ENCODE results near the gene CTCF. TPM values are rescaled to one million over a fixed set of nuclear protein-coding genes. Genes with fewer than 3 reads are reported as not detected.

Gene CTCF
- total RNA-seq, 1 donor = 43.2 TPM

GRCh38 chr16:67541391-67542263, 20.7 kb upstream of the CTCF start:
- peaks cover 32% of the 10 kb centered on the region for H3K4me1 ChIP-seq (ENCODE audit: insufficient read depth, low read length)
- H3K4me3 ChIP-seq (ENCODE audit: low read length) = no peak overlapping the region
- no peaks in the 10 kb centered on the region for H3K9me3 ChIP-seq (ENCODE audit: low read depth, low read length)
- H3K27me3 ChIP-seq (ENCODE audit: insufficient read depth, low read length) = no peaks in the 10 kb centered on the region

- Histone ChIP-seq H3K9me3 (ENCODE audit: low read depth, low read length) (no peaks in the 10 kb centered on the region), H3K4me3 (ENCODE audit: low read length) (no peak overlapping the region), H3K27me3 (ENCODE audit: insufficient read depth, low read length) (no peaks in the 10 kb centered on the region), H3K4me1 (ENCODE audit: insufficient read depth, low read length) (peaks cover 32% of the 10 kb centered on the region)
These were observed 19.9 kb upstream of the CTCF start for GRCh38 chr16:67542464-67542863.

DNA sequence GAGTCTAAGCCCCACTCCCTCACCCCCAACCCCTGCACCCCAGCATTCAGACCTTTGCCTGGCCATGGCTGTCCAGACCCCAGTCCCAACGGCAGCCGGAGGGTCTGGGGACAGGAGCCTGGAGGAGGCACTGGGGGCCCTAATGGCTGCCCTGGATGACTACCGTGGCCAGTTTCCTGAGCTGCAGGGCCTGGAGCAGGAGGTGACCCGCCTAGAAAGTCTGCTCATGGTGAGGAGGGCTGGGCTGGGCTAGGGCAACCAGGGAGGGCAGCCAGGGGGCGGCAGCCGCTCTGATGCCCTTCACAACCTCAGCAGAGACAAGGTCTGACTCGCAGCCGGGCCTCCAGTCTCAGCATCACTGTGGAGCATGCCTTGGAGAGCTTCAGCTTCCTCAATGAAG, 19.3 kb upstream of the CTCF start:
- Histone ChIP-seq H3K9me3 (ENCODE audit: low read depth, low read length) (no peaks in the 10 kb centered on the region), H3K4me1 (ENCODE audit: insufficient read depth, low read length) (peaks cover 36% of the 10 kb centered on the region), H3K4me3 (ENCODE audit: low read length) (no peak overlapping the region), H3K27me3 (ENCODE audit: insufficient read depth, low read length) (no peaks in the 10 kb centered on the region)

GRCh38 chr16:67543582-67543981, 18.7 kb upstream of the CTCF start:
- H3K9me3 ChIP-seq (ENCODE audit: low read depth, low read length) = no peaks in the 10 kb centered on the region
- H3K4me3 ChIP-seq (ENCODE audit: low read length) = no peak overlapping the region
- H3K4me1 ChIP-seq (ENCODE audit: insufficient read depth, low read length) = peaks cover 36% of the 10 kb centered on the region
- no peaks in the 10 kb centered on the region for H3K27me3 ChIP-seq (ENCODE audit: insufficient read depth, low read length)

DNA sequence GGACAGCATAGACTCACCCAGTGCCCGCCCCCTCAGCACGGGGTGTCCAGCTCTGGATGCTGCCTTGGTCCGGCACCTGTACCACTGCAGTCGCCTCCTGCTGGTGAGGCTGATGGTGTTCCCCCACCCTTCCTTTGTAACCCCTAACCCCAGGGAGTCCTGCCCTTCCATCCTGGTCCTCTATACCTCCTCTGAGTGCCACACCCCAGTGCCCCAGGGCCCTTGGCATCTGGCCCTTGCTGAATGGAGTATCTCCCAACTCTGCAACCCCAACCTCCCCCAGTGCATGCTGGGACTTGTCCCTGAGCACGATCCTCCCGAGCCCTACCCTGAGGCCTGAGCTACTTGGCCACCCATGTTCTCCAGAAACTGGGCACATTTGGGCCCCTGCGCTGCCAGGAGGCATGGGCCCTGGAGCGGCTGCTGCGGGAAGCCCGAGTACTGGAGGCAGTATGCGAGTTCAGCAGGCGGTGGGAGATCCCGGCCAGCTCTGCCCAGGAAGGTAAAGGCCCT, 17.9 kb upstream of the CTCF start:
- no peaks in the 10 kb centered on the region for H3K9me3 ChIP-seq (ENCODE audit: low read depth, low read length)
- H3K4me3 ChIP-seq (ENCODE audit: low read length) = no peak overlapping the region
- H3K4me1 ChIP-seq (ENCODE audit: insufficient read depth, low read length) = peaks cover 40% of the 10 kb centered on the region
- no peaks in the 10 kb centered on the region for H3K27me3 ChIP-seq (ENCODE audit: insufficient read depth, low read length)

GRCh38 chr16:67544844-67545664, 17.3 kb upstream of the CTCF start:
- H3K9me3 ChIP-seq (ENCODE audit: low read depth, low read length) = no peaks in the 10 kb centered on the region
- no peak overlapping the region for H3K4me3 ChIP-seq (ENCODE audit: low read length)
- no peaks in the 10 kb centered on the region for H3K27me3 ChIP-seq (ENCODE audit: insufficient read depth, low read length)
- H3K4me1 ChIP-seq (ENCODE audit: insufficient read depth, low read length) = peaks cover 47% of the 10 kb centered on the region

DNA sequence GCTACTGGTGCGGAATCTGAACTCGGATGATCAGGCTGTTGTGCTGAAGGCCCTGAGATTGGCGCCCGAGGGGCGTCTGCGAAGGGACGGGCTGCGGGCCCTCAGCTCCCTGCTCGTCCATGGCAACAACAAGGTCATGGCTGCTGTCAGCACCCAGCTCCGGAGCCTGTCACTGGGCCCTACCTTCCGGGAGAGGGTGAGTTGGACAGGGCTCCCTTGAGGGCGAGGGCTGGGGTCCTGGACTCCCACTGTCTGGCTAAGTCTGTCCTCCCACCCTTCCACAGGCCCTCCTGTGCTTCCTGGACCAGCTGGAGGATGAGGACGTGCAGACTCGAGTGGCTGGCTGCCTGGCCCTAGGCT, 16.7 kb upstream of the CTCF start:
- H3K4me1 ChIP-seq (ENCODE audit: insufficient read depth, low read length) = peaks cover 50% of the 10 kb centered on the region
- H3K27me3 ChIP-seq (ENCODE audit: insufficient read depth, low read length) = no peaks in the 10 kb centered on the region
- no peak overlapping the region for H3K4me3 ChIP-seq (ENCODE audit: low read length)
- H3K9me3 ChIP-seq (ENCODE audit: low read depth, low read length) = no peaks in the 10 kb centered on the region

- H3K27me3 ChIP-seq (ENCODE audit: insufficient read depth, low read length) = no peaks in the 10 kb centered on the region
- no peak overlapping the region for H3K4me3 ChIP-seq (ENCODE audit: low read length)
- no peaks in the 10 kb centered on the region for H3K9me3 ChIP-seq (ENCODE audit: low read depth, low read length)
- H3K4me1 ChIP-seq (ENCODE audit: insufficient read depth, low read length) = peaks cover 50% of the 10 kb centered on the region
These were observed 16.2 kb upstream of the CTCF start for GRCh38 chr16:67546091-67546501.

- Histone ChIP-seq H3K4me3 (ENCODE audit: low read length) (no peak overlapping the region), H3K9me3 (ENCODE audit: low read depth, low read length) (no peaks in the 10 kb centered on the region), H3K4me1 (ENCODE audit: insufficient read depth, low read length) (peaks cover 49% of the 10 kb centered on the region), H3K27me3 (ENCODE audit: insufficient read depth, low read length) (no peaks in the 10 kb centered on the region)
These were observed 15.4 kb upstream of the CTCF start for GRCh38 chr16:67546761-67547422.

DNA sequence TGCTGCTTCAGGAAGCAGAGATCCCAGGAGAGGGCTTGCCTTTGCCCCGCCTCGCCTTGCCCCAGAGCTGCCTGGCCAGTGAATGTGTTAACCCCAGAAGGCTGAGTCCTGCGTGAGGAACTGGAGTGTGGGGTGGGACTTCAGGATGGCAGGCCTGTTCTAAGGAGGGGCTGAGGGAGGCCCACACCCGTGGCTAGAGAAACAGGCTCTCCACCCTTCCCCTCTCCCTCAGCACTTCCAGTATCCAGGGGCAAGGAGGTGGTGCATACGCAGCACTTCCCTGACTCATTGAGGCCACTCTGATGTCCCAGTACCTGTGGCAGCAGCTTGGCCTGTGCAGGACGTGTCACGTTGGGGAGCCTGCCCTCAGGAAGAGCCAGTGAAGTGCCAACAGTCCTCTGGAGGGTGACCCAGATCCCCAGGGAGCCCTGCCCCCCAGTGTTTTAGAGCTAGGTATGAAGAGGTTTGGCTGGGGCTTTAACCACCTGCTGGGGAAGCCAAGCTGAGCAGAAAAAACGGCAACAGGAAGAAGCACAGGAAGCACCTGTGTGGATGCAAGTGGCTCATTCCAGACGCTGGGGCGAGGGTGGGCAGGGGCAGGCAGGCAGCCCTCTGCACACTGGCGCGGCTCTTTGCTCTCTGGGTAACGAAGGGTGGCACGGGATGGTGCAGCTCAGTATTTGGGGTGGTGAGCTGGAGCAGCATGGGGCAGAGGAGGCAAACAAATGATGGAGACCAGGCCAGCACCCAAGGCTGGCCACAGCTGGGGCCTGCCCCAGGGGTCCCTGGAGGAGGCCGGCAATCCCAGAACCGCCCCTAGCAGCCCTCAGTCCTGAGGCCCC, 14.7 kb upstream of the CTCF start:
- H3K4me1 ChIP-seq (ENCODE audit: insufficient read depth, low read length) = peaks cover 51% of the 10 kb centered on the region
- no peak overlapping the region for H3K4me3 ChIP-seq (ENCODE audit: low read length)
- no peaks in the 10 kb centered on the region for H3K9me3 ChIP-seq (ENCODE audit: low read depth, low read length)
- no peaks in the 10 kb centered on the region for H3K27me3 ChIP-seq (ENCODE audit: insufficient read depth, low read length)

DNA sequence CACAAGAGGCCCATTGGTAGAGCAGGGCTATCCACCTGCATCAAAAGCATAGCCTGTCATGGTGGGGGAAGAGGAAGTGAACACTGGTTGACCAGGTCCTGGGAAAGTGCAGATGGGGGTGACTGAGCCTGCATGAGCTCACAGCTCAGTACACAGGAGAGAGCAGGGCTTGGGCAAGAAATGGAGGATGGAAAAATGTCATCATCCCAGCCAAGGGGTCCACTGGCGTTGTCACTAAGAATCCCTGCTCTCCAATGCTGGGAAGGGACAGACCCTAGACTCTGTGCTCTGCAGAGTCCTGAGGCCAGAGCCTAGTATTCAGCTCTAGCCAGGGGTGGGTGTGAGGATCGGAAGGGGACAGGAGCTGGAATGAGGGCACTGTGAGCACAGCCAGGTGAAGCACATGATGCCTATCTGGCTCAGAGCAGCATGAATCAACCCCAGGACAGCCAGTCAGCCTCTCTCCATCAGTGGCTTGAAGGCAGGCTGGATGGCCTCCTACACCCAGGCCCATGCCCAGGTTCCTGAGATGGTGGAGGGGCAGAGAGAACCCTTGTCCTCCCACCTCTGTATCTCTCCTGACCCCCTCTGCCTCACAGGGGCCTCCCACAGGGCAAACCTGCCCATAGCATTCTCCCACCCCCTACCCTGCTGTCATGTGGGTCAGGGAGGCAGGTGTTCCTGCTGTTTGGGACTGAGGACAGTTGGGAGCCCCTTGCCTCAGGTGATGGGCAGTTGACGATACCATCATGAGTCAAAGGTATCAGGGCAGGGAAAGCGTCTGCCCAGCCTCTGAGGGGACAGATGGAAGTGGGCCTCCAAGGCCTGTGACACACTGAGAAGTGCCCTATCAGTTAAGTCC, 13.8 kb upstream of the CTCF start:
- H3K4me3 ChIP-seq (ENCODE audit: low read length) = no peak overlapping the region
- H3K9me3 ChIP-seq (ENCODE audit: low read depth, low read length) = no peaks in the 10 kb centered on the region
- no peaks in the 10 kb centered on the region for H3K27me3 ChIP-seq (ENCODE audit: insufficient read depth, low read length)
- peaks cover 59% of the 10 kb centered on the region for H3K4me1 ChIP-seq (ENCODE audit: insufficient read depth, low read length)

DNA sequence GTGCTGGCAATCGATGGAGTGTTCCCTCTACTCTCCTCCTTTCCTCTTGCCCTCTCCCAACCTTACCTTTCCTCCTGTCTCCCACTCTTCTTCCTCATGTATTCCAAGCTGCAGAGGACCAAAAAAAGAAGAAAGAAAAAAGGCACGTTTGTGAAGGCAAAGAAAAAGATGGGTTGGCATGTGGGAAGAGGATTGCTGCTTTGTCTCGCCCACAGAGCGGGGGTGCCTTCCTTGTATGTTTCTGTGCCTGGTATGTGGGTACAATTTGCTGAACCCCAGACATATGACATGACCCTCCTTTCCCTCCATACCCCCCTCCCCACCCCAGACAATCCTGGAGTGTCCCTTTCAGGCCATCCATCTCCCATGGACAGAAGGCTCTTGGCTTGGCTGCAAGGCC, 13.1 kb upstream of the CTCF start:
- no peaks in the 10 kb centered on the region for H3K9me3 ChIP-seq (ENCODE audit: low read depth, low read length)
- H3K27me3 ChIP-seq (ENCODE audit: insufficient read depth, low read length) = no peaks in the 10 kb centered on the region
- H3K4me3 ChIP-seq (ENCODE audit: low read length) = no peak overlapping the region
- H3K4me1 ChIP-seq (ENCODE audit: insufficient read depth, low read length) = peaks cover 65% of the 10 kb centered on the region

DNA sequence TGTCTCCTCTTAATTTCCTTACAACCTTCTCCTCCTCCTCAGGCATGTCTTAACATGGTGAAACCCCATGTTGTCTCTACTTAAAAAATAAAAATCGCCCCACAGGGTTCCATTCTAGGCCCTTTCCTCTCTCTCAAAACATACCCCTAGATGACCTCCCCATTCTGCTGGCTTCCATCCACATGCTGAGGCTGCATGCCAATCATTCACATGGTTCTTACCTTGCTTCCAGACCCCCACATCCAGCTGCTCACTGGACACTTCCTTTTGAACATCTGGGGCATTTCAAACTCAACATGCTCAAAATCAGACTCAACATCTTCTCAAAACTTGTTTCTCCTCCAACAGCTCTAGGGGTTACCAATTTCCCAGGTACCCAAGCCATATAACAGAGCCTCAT, 12.4 kb upstream of the CTCF start:
- peaks cover 72% of the 10 kb centered on the region for H3K4me1 ChIP-seq (ENCODE audit: insufficient read depth, low read length)

GRCh38 chr16:67551091-67551490, 11.2 kb upstream of the CTCF start:
- Histone ChIP-seq H3K4me3 (ENCODE audit: low read length) (no peak overlapping the region), H3K4me1 (ENCODE audit: insufficient read depth, low read length) (peaks cover 84% of the 10 kb centered on the region), H3K9me3 (ENCODE audit: low read depth, low read length) (no peaks in the 10 kb centered on the region), H3K27me3 (ENCODE audit: insufficient read depth, low read length) (no peaks in the 10 kb centered on the region)

More for the DNA sequence above, 12.4 kb upstream of the CTCF start:
- Histone ChIP-seq H3K4me3 (ENCODE audit: low read length) (no peak overlapping the region), H3K9me3 (ENCODE audit: low read depth, low read length) (no peaks in the 10 kb centered on the region), H3K27me3 (ENCODE audit: insufficient read depth, low read length) (no peaks in the 10 kb centered on the region)

Measured in mononuclear cell (primary cell).